ENCODE results near the gene SMARCAD1. TPM values are rescaled to one million over a fixed set of nuclear protein-coding genes. Genes with fewer than 3 reads are reported as not detected.
"Not testable (repeated sequence)": the region's sequence is repeated elsewhere in the genome, so short reads cannot be mapped to it uniquely, and the experiment has no call there.

SMARCAD1 gene
- total and polyA plus RNA-seq, 9 of the 15 experiments (the other 6 are each of a cell fraction or from before 2014, with no cell fraction given) = 11.2 to 52.2 (median 34.6) TPM

DNA sequence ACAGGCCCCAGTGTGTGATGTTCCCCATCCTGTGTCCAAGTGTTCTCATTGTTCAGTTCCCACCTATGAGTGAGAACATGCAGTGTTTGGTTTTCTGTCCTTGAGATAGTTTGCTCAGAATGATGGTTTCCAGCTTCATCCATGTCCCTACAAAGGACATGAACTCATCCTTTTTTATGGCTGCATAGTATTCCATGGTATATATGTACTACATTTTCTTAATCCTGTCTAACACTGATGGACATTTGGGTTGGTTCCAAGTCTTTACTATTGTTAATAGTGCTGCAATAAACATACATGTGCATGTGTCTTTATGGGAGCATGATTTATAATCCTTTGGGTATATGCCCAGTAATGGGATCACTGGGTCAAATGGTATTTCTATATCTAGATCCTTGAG, 112.3 kb downstream of the SMARCAD1 start:
- H3K27ac ChIP-seq (ENCODE audit: extremely low read depth, low read depth, low read length); ATAC-seq; FAIRE-seq; POLR2A ChIA-PET; DNase-seq (ENCODE audit: extremely low read depth in 1 of 4, low spot score in 3 of 4); CTCF ChIA-PET (ENCODE audit: low intra/inter-chr PET ratio); in situ Hi-C loops (cut with MboI); H2AFZ ChIP-seq (ENCODE audit: low read depth, low read length); H3K27me3 ChIP-seq (ENCODE audit: control insufficient read depth in 2 of 2, insufficient read depth in 2 of 2, low read length in 2 of 2); H3K4me1 ChIP-seq (replicated peaks in 1 of 2; ENCODE audit: control insufficient read depth in 2 of 2, insufficient read depth in 2 of 2, low read length in 2 of 2); BruUV-seq (replicated peaks); H3K9ac ChIP-seq (ENCODE audit: insufficient read depth in 1 of 2, low read depth in 2 of 2, low read length in 2 of 2); H3K9me3 ChIP-seq (replicated peaks; ENCODE audit: control insufficient read depth, insufficient read depth, low read depth, low read length); H3K4me3 ChIP-seq; H3K9me1 ChIP-seq (ENCODE audit: control insufficient read depth, insufficient read depth, low read length); intact Hi-C loops (cut with micrococcal nuclease); H4K20me1 ChIP-seq (replicated peaks; ENCODE audit: control insufficient read depth, insufficient read depth, low read length); H3K36me3 ChIP-seq (ENCODE audit: control insufficient read depth, insufficient read depth, low read length); H3K4me2 ChIP-seq (ENCODE audit: insufficient read depth, low read length); H3K79me2 ChIP-seq (ENCODE audit: control insufficient read depth, insufficient read depth, low read length): not testable (repeated sequence)
- TF ChIP-seq ZNF146 (CRISPR knock-in tag; IDR thresholded peaks at IDR 0.05; ENCODE audit: unreplicated experiment) = peak; percentile 67

DNA sequence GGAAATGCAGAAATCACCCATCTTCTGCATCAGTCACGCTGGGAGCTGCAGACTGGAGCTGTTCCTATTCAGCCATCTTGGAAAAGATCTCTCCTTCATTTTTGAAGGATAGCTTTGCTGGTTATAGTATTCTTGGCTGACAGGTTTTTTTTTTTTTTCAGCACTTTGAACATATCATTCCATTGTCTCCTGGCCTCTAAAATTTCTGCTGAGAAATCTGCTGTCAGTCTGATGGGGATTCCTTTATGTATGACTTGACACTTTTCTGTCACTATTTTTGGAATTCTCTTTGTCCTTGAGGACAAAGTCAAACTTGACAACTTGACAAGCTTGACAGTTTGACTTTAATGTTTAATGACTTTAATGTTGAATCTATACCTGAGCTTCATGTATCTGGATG, 118.2 kb downstream of the SMARCAD1 start:
- intact Hi-C loops (cut with micrococcal nuclease) (no loop called here), in situ Hi-C loops (cut with MboI) (no loop called here)
- Histone ChIP-seq H3K9me3 (replicated peaks; ENCODE audit: control insufficient read depth, insufficient read depth, low read depth, low read length) (peaks cover 10% of the 10 kb centered on the region; the same call in 1 of the 2 replicates), H3K27me3 (ENCODE audit: control insufficient read depth in 2 of 2, insufficient read depth in 2 of 2, low read length in 2 of 2) (no peaks in the 10 kb centered on the region), H4K20me1 (replicated peaks; ENCODE audit: control insufficient read depth, insufficient read depth, low read length) (no peaks in the 10 kb centered on the region), H3K4me1 (replicated peaks in 1 of 2; ENCODE audit: control insufficient read depth in 2 of 2, insufficient read depth in 2 of 2, low read length in 2 of 2) (no peaks in the 10 kb centered on the region), H2AFZ (ENCODE audit: low read depth, low read length) (no peak overlapping the region), H3K79me2 (ENCODE audit: control insufficient read depth, insufficient read depth, low read length) (no peaks in the 10 kb centered on the region), H3K36me3 (ENCODE audit: control insufficient read depth, insufficient read depth, low read length) (no peaks in the 10 kb centered on the region), H3K27ac (ENCODE audit: extremely low read depth, low read depth, low read length) (no peak overlapping the region), H3K9ac (ENCODE audit: insufficient read depth in 1 of 2, low read depth in 2 of 2, low read length in 2 of 2) (no peak overlapping the region), H3K9me1 (ENCODE audit: control insufficient read depth, insufficient read depth, low read length) (no peaks in the 10 kb centered on the region), H3K4me2 (ENCODE audit: insufficient read depth, low read length) (no peak overlapping the region), H3K4me3 (no peak overlapping the region)
- no peak for ATAC-seq
- POLR2A ChIA-PET = interaction anchor here (1.1 kb wide), 1 partner anchor 11 kb away, joined by 3 read pairs; no protein-coding TSS in a partner anchor
- 6% methylated on average over 1 of the region's 1 CpG for WGBS (ENCODE audit: insufficient coverage, low coverage, missing lambda C conversion rate)
- BruUV-seq (replicated peaks) = no TSS peak
- CTCF ChIA-PET (ENCODE audit: low intra/inter-chr PET ratio) = no interaction called here
- no peak for FAIRE-seq
- no peak for DNase-seq (ENCODE audit: extremely low read depth in 1 of 4, low spot score in 3 of 4)
- TF ChIP-seq ZNF23 (CRISPR knock-in tag; IDR thresholded peaks at IDR 0.05) = no peak
- no peak for TF ChIP-seq MIER1 (IDR thresholded peaks at IDR 0.05; ENCODE audit: low read depth)
- TF ChIP-seq TARDBP (IDR thresholded peaks at IDR 0.05) = no peak
- no peak for TF ChIP-seq PPARD (CRISPR knock-in tag; IDR thresholded peaks at IDR 0.05)
- TF ChIP-seq ZNF253 (CRISPR knock-in tag; conservative IDR thresholded peaks at IDR 0.05) = no peak
- no peak for TF ChIP-seq ARID2 (IDR thresholded peaks at IDR 0.05)
- no peak for TF ChIP-seq HNRNPH1 (optimal IDR thresholded peaks at IDR 0.05; ENCODE audit: low read depth, low read length)
- TF ChIP-seq HNRNPK (IDR thresholded peaks at IDR 0.05; ENCODE audit: low read depth, low read length, poor library complexity, severe bottlenecking) = no peak
- no peak for TF ChIP-seq ZNF232 (CRISPR knock-in tag; IDR thresholded peaks at IDR 0.05)
- TF ChIP-seq, protein P1, sequence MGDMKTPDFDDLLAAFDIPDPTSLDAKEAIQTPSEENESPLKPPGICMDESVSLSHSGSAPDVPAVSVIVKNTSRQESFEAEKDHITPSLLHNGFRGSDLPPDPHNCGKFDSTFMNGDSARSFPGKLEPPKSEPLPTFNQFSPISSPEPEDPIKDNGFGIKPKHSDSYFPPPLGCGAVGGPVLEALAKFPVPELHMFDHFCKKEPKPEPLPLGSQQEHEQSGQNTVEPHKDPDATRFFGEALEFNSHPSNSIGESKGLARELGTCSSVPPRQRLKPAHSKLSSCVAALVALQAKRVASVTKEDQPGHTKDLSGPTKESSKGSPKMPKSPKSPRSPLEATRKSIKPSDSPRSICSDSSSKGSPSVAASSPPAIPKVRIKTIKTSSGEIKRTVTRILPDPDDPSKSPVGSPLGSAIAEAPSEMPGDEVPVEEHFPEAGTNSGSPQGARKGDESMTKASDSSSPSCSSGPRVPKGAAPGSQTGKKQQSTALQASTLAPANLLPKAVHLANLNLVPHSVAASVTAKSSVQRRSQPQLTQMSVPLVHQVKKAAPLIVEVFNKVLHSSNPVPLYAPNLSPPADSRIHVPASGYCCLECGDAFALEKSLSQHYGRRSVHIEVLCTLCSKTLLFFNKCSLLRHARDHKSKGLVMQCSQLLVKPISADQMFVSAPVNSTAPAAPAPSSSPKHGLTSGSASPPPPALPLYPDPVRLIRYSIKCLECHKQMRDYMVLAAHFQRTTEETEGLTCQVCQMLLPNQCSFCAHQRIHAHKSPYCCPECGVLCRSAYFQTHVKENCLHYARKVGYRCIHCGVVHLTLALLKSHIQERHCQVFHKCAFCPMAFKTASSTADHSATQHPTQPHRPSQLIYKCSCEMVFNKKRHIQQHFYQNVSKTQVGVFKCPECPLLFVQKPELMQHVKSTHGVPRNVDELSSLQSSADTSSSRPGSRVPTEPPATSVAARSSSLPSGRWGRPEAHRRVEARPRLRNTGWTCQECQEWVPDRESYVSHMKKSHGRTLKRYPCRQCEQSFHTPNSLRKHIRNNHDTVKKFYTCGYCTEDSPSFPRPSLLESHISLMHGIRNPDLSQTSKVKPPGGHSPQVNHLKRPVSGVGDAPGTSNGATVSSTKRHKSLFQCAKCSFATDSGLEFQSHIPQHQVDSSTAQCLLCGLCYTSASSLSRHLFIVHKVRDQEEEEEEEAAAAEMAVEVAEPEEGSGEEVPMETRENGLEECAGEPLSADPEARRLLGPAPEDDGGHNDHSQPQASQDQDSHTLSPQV (IDR thresholded peaks at IDR 0.05) = no peak

Data from K562 (cell line).